ENCODE data around the gene PLAC8L1.

PLAC8L1 gene

GRCh38 chr5:146091881-146092280 lies 13.5 kb downstream of the PLAC8L1 start:
- Histone ChIP-seq H3K27ac (ENCODE audit: low read depth, low read length, poor library complexity, severe bottlenecking) (no peak overlapping the region), H3K36me3 (ENCODE audit: insufficient read depth, low read length) (no peaks in the 10 kb centered on the region)
- TF ChIP-seq EZH2 (IDR thresholded peaks at IDR 0.05; ENCODE audit: borderline replicate concordance, low read length) (no peak), CTCF (IDR thresholded peaks at IDR 0.05; ENCODE audit: low read length) (no peak)

GRCh38 chr5:146089287-146089686 lies 16.1 kb downstream of the PLAC8L1 start:
- Histone ChIP-seq H3K9me2 (ENCODE audit: low read depth, low read length) (no peaks in the 10 kb centered on the region), H3K4me3 (ENCODE audit: low read depth, low read length, poor library complexity, severe bottlenecking) (no peak overlapping the region), H3K9me3 (ENCODE audit: low read length) (no peaks in the 10 kb centered on the region), H3K4me2 (ENCODE audit: low read length) (no peak overlapping the region), H3K4me1 (ENCODE audit: insufficient read depth, low read length, severe bottlenecking) (no peaks in the 10 kb centered on the region), H4K20me1 (ENCODE audit: insufficient read depth, low read length) (no peaks in the 10 kb centered on the region), H3K27me3 (ENCODE audit: insufficient read depth, low read length) (no peaks in the 10 kb centered on the region), H2AFZ (ENCODE audit: low read length) (no peak overlapping the region), H3K9ac (ENCODE audit: low read length) (no peak overlapping the region), H3F3A (ENCODE audit: insufficient read depth, low read length) (no peaks in the 10 kb centered on the region), H3K27ac (ENCODE audit: low read depth, low read length, poor library complexity, severe bottlenecking) (no peak overlapping the region), H3K36me3 (ENCODE audit: insufficient read depth, low read length) (no peaks in the 10 kb centered on the region), H3K79me2 (ENCODE audit: insufficient read depth, low read length) (no peaks in the 10 kb centered on the region)
- TF ChIP-seq CTCF (IDR thresholded peaks at IDR 0.05; ENCODE audit: low read length) (no peak), EZH2 (IDR thresholded peaks at IDR 0.05; ENCODE audit: borderline replicate concordance, low read length) (no peak)

More at GRCh38 chr5:146091881-146092280, 13.5 kb downstream of the PLAC8L1 start:
- no peak overlapping the region for H3K4me2 ChIP-seq (ENCODE audit: low read length)
- no peaks in the 10 kb centered on the region for H3K79me2 ChIP-seq (ENCODE audit: insufficient read depth, low read length)
- H3K9me3 ChIP-seq (ENCODE audit: low read length) = no peaks in the 10 kb centered on the region
- H3K27me3 ChIP-seq (ENCODE audit: insufficient read depth, low read length) = no peaks in the 10 kb centered on the region
- H4K20me1 ChIP-seq (ENCODE audit: insufficient read depth, low read length) = no peaks in the 10 kb centered on the region
- no peak overlapping the region for H3K9ac ChIP-seq (ENCODE audit: low read length)
- no peaks in the 10 kb centered on the region for H3K4me1 ChIP-seq (ENCODE audit: insufficient read depth, low read length, severe bottlenecking)
- H3F3A ChIP-seq (ENCODE audit: insufficient read depth, low read length) = no peaks in the 10 kb centered on the region
- no peak overlapping the region for H2AFZ ChIP-seq (ENCODE audit: low read length)
- H3K9me2 ChIP-seq (ENCODE audit: low read depth, low read length) = no peaks in the 10 kb centered on the region
- H3K4me3 ChIP-seq (ENCODE audit: low read depth, low read length, poor library complexity, severe bottlenecking) = no peak overlapping the region

- Histone ChIP-seq H3K9ac (ENCODE audit: low read length) (no peak overlapping the region), H3K79me2 (ENCODE audit: insufficient read depth, low read length) (no peaks in the 10 kb centered on the region), H4K20me1 (ENCODE audit: insufficient read depth, low read length) (no peaks in the 10 kb centered on the region), H3K36me3 (ENCODE audit: insufficient read depth, low read length) (no peaks in the 10 kb centered on the region), H3K9me3 (ENCODE audit: low read length) (no peaks in the 10 kb centered on the region), H3F3A (ENCODE audit: insufficient read depth, low read length) (no peaks in the 10 kb centered on the region), H3K4me1 (ENCODE audit: insufficient read depth, low read length, severe bottlenecking) (no peaks in the 10 kb centered on the region), H3K27ac (ENCODE audit: low read depth, low read length, poor library complexity, severe bottlenecking) (no peak overlapping the region), H3K27me3 (ENCODE audit: insufficient read depth, low read length) (no peaks in the 10 kb centered on the region; the same call in 1 of the 2 replicates), H3K9me2 (ENCODE audit: low read depth, low read length) (no peaks in the 10 kb centered on the region), H3K4me2 (ENCODE audit: low read length) (no peak overlapping the region), H2AFZ (ENCODE audit: low read length) (no peak overlapping the region), H3K4me3 (ENCODE audit: low read depth, low read length, poor library complexity, severe bottlenecking) (no peak overlapping the region)
- TF ChIP-seq EZH2 (IDR thresholded peaks at IDR 0.05; ENCODE audit: borderline replicate concordance, low read length) (no peak), CTCF (IDR thresholded peaks at IDR 0.05; ENCODE audit: low read length) (no peak)
Observed at GRCh38 chr5:146088098-146088497, 17.3 kb downstream of the PLAC8L1 start.
